GM23338 (cell line): Measurements from ENCODE around the gene PECR. TPM values are rescaled to one million over a fixed set of nuclear protein-coding genes. Genes with fewer than 3 reads are reported as not detected.

ENCODE experiments used
- ATAC-seq: fragments of 200-7000 bp; cut with Tn5 transposase; 3 replicates; pipeline ENCODE4 v1.9.1; 2020
- DNase-seq: peaks from one replicate; pipeline ENCODE4 v3.0.0-alpha.2; 2015; ENCODE audit warnings: low spot score
- H2AFZ ChIP-seq: fragments of 200-600 bp; sonication (generic); 2 replicates; pipeline ENCODE4 v1.8.0; 2016; ENCODE audit warnings: antibody characterized with exemption, mild to moderate bottlenecking, moderate library complexity
- H3F3A ChIP-seq: fragments of 200-600 bp; sonication (generic); replicated peaks from 2 replicates; pipeline ENCODE4 v1.8.0; 2017; ENCODE audit warnings: antibody characterized with exemption, mixed run types, low read depth
- H3K27ac ChIP-seq: fragments of 200-600 bp; sonication (generic); 2 replicates; pipeline ENCODE4 v1.6.1; 2016; ENCODE audit warnings: low read depth
- H3K27me3 ChIP-seq: fragments of 200-600 bp; sonication (generic); 2 replicates; pipeline ENCODE4 v1.8.0; 2016; ENCODE audit warnings: mild to moderate bottlenecking, mixed run types, moderate library complexity; ENCODE audit not compliant: insufficient read depth
- H3K36me3 ChIP-seq: fragments of 200-600 bp; sonication (generic); 2 replicates; pipeline ENCODE4 v1.8.0; 2016; ENCODE audit warnings: mild to moderate bottlenecking; ENCODE audit not compliant: insufficient read depth
- H3K4me1 ChIP-seq: fragments of 200-600 bp; sonication (generic); 2 replicates; pipeline ENCODE4 v1.8.0; 2016; ENCODE audit warnings: mild to moderate bottlenecking, moderate library complexity; ENCODE audit not compliant: insufficient read depth
- H3K4me2 ChIP-seq: fragments of 200-600 bp; sonication (generic); 2 replicates; pipeline ENCODE4 v1.7.1; 2017; ENCODE audit warnings: mixed run types
- H3K4me3 ChIP-seq: fragments of 200-600 bp; sonication (generic); 2 replicates; pipeline ENCODE4 v1.6.1; 2016; ENCODE audit warnings: mixed run types
- H3K79me2 ChIP-seq: fragments of 200-600 bp; sonication (generic); replicated peaks from 2 replicates; pipeline ENCODE4 v1.8.0; 2017; ENCODE audit warnings: mild to moderate bottlenecking; ENCODE audit not compliant: insufficient read depth
- H3K9me2 ChIP-seq: fragments of 200-600 bp; sonication (generic); 2 replicates; pipeline ENCODE4 v1.8.0; 2017; ENCODE audit not compliant: insufficient read depth
- H4K20me1 ChIP-seq: fragments of 200-600 bp; sonication (generic); replicated peaks from 2 replicates; pipeline ENCODE4 v1.8.0; 2017; ENCODE audit warnings: mild to moderate bottlenecking; ENCODE audit not compliant: insufficient read depth
- H3K27ac Mint-ChIP-seq: 2 replicates; pipeline ENCODE4 v1.8.0; 2020; ENCODE audit warnings: inconsistent platforms, mild to moderate bottlenecking, moderate library complexity, mixed read lengths
- H3K27me3 Mint-ChIP-seq: 3 replicates; pipeline ENCODE4 v1.8.0; 2022; ENCODE audit warnings: low read depth, mild to moderate bottlenecking, moderate library complexity, mixed read lengths, inconsistent platforms; ENCODE audit not compliant: insufficient read depth, poor library complexity
- H3K36me3 Mint-ChIP-seq: 3 replicates; pipeline ENCODE4 v1.8.0; 2021; ENCODE audit warnings: low read depth, mild to moderate bottlenecking, inconsistent platforms, moderate library complexity, mixed read lengths
- H3K4me1 Mint-ChIP-seq: 3 replicates; pipeline ENCODE4 v1.8.0; 2020; ENCODE audit warnings: mild to moderate bottlenecking, inconsistent platforms, mixed read lengths
- H3K4me3 Mint-ChIP-seq: 3 replicates; pipeline ENCODE4 v1.8.0; 2021; ENCODE audit warnings: moderate library complexity, mild to moderate bottlenecking, inconsistent platforms, mixed read lengths
- H3K9me3 Mint-ChIP-seq: 3 replicates; pipeline ENCODE4 v1.8.0; 2020; ENCODE audit warnings: moderate library complexity, mild to moderate bottlenecking, inconsistent platforms, mixed read lengths
- POLR2AphosphoS5 ChIP-seq: IDR thresholded peaks from 2 replicates; pipeline ENCODE4 v1.6.1; 2016; ENCODE audit warnings: antibody characterized with exemption, low read depth
- ZNF462 ChIP-seq: fragments of 250-450 bp; sonication (Bioruptor Pico); IDR thresholded peaks from 2 replicates; pipeline ENCODE4 v1.5.0; 2020; ENCODE audit warnings: mild to moderate bottlenecking, moderate library complexity
- long read RNA-seq: library from polyadenylated mRNA; unstranded; transcript quantifications from one replicate; pipeline ENCODE4 v2.0.0, GENCODE V29; 2020; ENCODE audit not compliant: unreplicated experiment
- polyA plus RNA-seq: library from polyadenylated mRNA; unstranded; fragments of >200 nt; fragmentation: Nextera tagmentation; extraction: Ambion mirVana; gene quantifications from 2 replicates; pipeline ENCODE4 v1.2.1, GENCODE V29; 2016
- total RNA-seq: library from RNA; depleted of rRNA; stranded (reverse); fragments of >200 nt; shearing (Covaris generic); gene quantifications from 2 replicates; pipeline ENCODE4 v1.2.3, GENCODE V29; 2014; rRNA removed

Gene PECR
- total RNA-seq (15.5 and 18.7 TPM in 2 replicates), polyA plus RNA-seq (12.1 and 12.7 TPM in 2 replicates)
- long read RNA-seq, transcript PECR-201 (8 exons, 1,853 nt), result major isoform, 19 of 21 reads
- long read RNA-seq, partial matches to known transcripts, result 0 of 21 reads
- long read RNA-seq, other reads (novel, unspliced or antisense), result 2 of 21 reads

- no peaks in the 10 kb centered on the region for H3K27me3 Mint-ChIP-seq
- ATAC-seq, result peak; percentile 91
- H3K36me3 ChIP-seq, result no peaks in the 10 kb centered on the region
Observed at GRCh38 chr2:216081487-216082116, at the start of gene PECR, which contains the start of gene TMEM169. PECR (minus strand) TSS chr2:216081809; CDS start chr2:216081741, 68 bp downstream. TMEM169 (plus strand) TSS chr2:216081919; CDS start chr2:216095964, 14,045 bp downstream.

More at GRCh38 chr2:216081487-216082116, at the start of gene PECR, which contains the start of gene TMEM169:
- Histone ChIP-seq H3K27me3 (no peaks in the 10 kb centered on the region), H3K9me2 (no peaks in the 10 kb centered on the region), H4K20me1 (no peaks in the 10 kb centered on the region; the same call in 1 of the 2 replicates), H2AFZ (peak within 1 kb of the TSS; percentile 92), H3F3A (no peaks in the 10 kb centered on the region; the same call in 1 of the 2 replicates), H3K4me1 (peaks cover 33% of the 10 kb centered on the region), H3K4me2 (peak within 1 kb of the TSS; percentile 90), H3K79me2 (peaks cover 20% of the 10 kb centered on the region), H3K27ac (peak within 1 kb of the TSS; percentile 82), H3K4me3 (peak within 1 kb of the TSS; percentile 83)
- DNase-seq, result peak; percentile 94
- peaks cover 37% of the 10 kb centered on the region for H3K4me1 Mint-ChIP-seq
- no peaks in the 10 kb centered on the region for H3K36me3 Mint-ChIP-seq
- H3K27ac Mint-ChIP-seq, result peak within 1 kb of the TSS; percentile 87
- H3K4me3 Mint-ChIP-seq, result peak within 1 kb of the TSS; percentile 90
- TF ChIP-seq POLR2AphosphoS5 (peak; percentile 98), ZNF462 (no peak)
- no peaks in the 10 kb centered on the region for H3K9me3 Mint-ChIP-seq
